Coronary artery (tissue), 2 donors: ENCODE results near the gene GNA15.
"Not testable (repeated sequence)": the region's sequence is repeated elsewhere in the genome, so short reads cannot be mapped to it uniquely, and the experiment has no call there.

Source experiments
- DNase-seq: peaks from one replicate; pipeline ENCODE4 v3.0.0-alpha.2; 2017; ENCODE audit warnings: low spot score
- H3K27ac ChIP-seq, 2 donors: fragments of 200-600 bp; sonication (generic); one replicate each; pipeline ENCODE4 v1.5.1; 2016 to 2019
- H3K4me3 ChIP-seq: fragments of 200-600 bp; sonication (generic); 2 replicates; pipeline ENCODE4 v1.5.1; 2016; ENCODE audit warnings: mild to moderate bottlenecking, moderate library complexity
- CTCF ChIP-seq: fragments of 200-600 bp; sonication (generic); IDR thresholded peaks from one replicate; pipeline ENCODE4 v1.5.1; 2019; ENCODE audit warnings: antibody characterized with exemption

The GNA15 gene

GRCh38 chr19:3150739-3151329 lies 15.0 kb downstream of the GNA15 start:
- TF ChIP-seq CTCF: no peak
- Histone ChIP-seq H3K27ac (no peak overlapping the region), H3K4me3 (no peak overlapping the region)
- DNase-seq: no peak

- no peak overlapping the region for H3K27ac ChIP-seq
- TF ChIP-seq CTCF: no peak
- H3K4me3 ChIP-seq: no peak overlapping the region
- DNase-seq: no peak
Observed at GRCh38 chr19:3151563-3152418, 16.0 kb downstream of the GNA15 start.

- DNase-seq: no peak
- no peak overlapping the region for H3K27ac ChIP-seq
Observed at GRCh38 chr19:3152419-3152780, 16.6 kb downstream of the GNA15 start.

GRCh38 chr19:3153286-3154230 lies 17.7 kb downstream of the GNA15 start:
- no peak overlapping the region for H3K27ac ChIP-seq
- no peak for DNase-seq

More at GRCh38 chr19:3152419-3152780, 16.6 kb downstream of the GNA15 start:
- no peak for TF ChIP-seq CTCF
- H3K4me3 ChIP-seq: no peak overlapping the region

GRCh38 chr19:3154447-3154846 lies 18.6 kb downstream of the GNA15 start:
- not testable (repeated sequence) for DNase-seq, H3K4me3 ChIP-seq
- peak overlapping the region in 1 of 2 donors; percentile 56 for H3K27ac ChIP-seq

More at GRCh38 chr19:3153286-3154230, 17.7 kb downstream of the GNA15 start:
- H3K4me3 ChIP-seq: no peak overlapping the region
- TF ChIP-seq CTCF: no peak

- Histone ChIP-seq H3K4me3 (no peak overlapping the region), H3K27ac (peak overlapping the region in 1 of 2 donors; percentile 62)
- DNase-seq: no peak
- TF ChIP-seq CTCF: no peak
Observed at GRCh38 chr19:3154957-3155736, 19.3 kb downstream of the GNA15 start.
